Lower leg skin (tissue), 4 donors: ENCODE data around the gene CNIH2. TPM values are rescaled to one million over a fixed set of nuclear protein-coding genes. Genes with fewer than 3 reads are reported as not detected.

ENCODE experiments used
- DNase-seq, 2 donors: peaks; one replicate each; pipeline ENCODE4 v3.0.0-alpha.2; 2019; ENCODE audit warnings: low spot score in 2 of 2
- H3K4me3 ChIP-seq: fragments of 200-600 bp; sonication (generic); 2 replicates; pipeline ENCODE4 v1.5.1; 2017; ENCODE audit warnings: mild to moderate bottlenecking, low read depth; ENCODE audit not compliant: poor library complexity, severe bottlenecking
- CTCF ChIP-seq, 3 donors: fragments of 450-650 bp; IDR thresholded peaks; one replicate each; pipeline ENCODE4 v1.5.1; 2016; ENCODE audit warnings: antibody characterized with exemption in 3 of 3, mild to moderate bottlenecking in 3 of 3, moderate library complexity in 2 of 3
- POLR2A ChIP-seq, 2 donors: fragments of 450-650 bp; IDR thresholded peaks; one replicate each; pipeline ENCODE4 v1.6.1; 2016 to 2017; ENCODE audit warnings: antibody characterized with exemption in 2 of 2, mild to moderate bottlenecking in 1 of 2, moderate library complexity in 1 of 2
- WGBS, 2 donors: methylation state at CpG; one replicate each; pipeline ENCODE4 v1.1.5; 2018; 5-methylcytosine and 5-hydroxymethylcytosine counted together
- intact Hi-C: fragments of 100-400 bp; cut with DNase I; formaldehyde crosslinking; loops from one replicate; pipeline ENCODE4 v1.15.0; 2023; ENCODE audit warnings: low total_unique reads
- total RNA-seq, 4 donors: library from RNA; depleted of rRNA; stranded (reverse); fragments of >200 nt; gene quantifications; one replicate each; pipeline ENCODE4 v1.1.0, GENCODE V29; 2016

CNIH2 gene
- total RNA-seq, 4 donors from 2014 or later, result 0.42 to 3.2 TPM; not detected in 2

GRCh38 chr11:66267379-66268243 lies 10.4 kb upstream of the CNIH2 start:
- 0 to 2% methylated on average over 35 to 60 of the region's 61 CpGs for WGBS, 2 donors
- peak overlapping the region; percentile 20 for H3K4me3 ChIP-seq
- intact Hi-C loops, result no loop called here
- TF ChIP-seq POLR2A (IDR thresholded peaks at IDR 0.05) (peak in 1 of 2 donors; percentile 30), CTCF (IDR thresholded peaks at IDR 0.05) (no peak)
- peak; percentile 85 to 98 for DNase-seq

GRCh38 chr11:66268244-66268951 lies 9.6 kb upstream of the CNIH2 start, which contains the start of gene RAB1B:
RAB1B (plus strand) TSS chr11:66268639; CDS start chr11:66268680, 41 bp downstream.
- DNase-seq, result peak; percentile 100
- no peak for TF ChIP-seq CTCF (IDR thresholded peaks at IDR 0.05)
- no peak for TF ChIP-seq POLR2A (IDR thresholded peaks at IDR 0.05)
- intact Hi-C loops, result no loop called here
- WGBS, 2 donors, result 0% methylated on average over 13 to 40 of the region's 64 CpGs
- peak within 1 kb of the TSS; percentile 76 for H3K4me3 ChIP-seq

- WGBS, 2 donors, result 2% methylated on average over 29 to 32 of the region's 32 CpGs
- intact Hi-C loops, result no loop called here
- no peak for DNase-seq
- peak overlapping the region; percentile 76 for H3K4me3 ChIP-seq
- TF ChIP-seq CTCF (IDR thresholded peaks at IDR 0.05) (no peak), POLR2A (IDR thresholded peaks at IDR 0.05) (no peak)
Observed at GRCh38 chr11:66268952-66269905, 8.7 kb upstream of the CNIH2 start.

GRCh38 chr11:66271816-66272215 lies 6.2 kb upstream of the CNIH2 start:
- TF ChIP-seq CTCF (IDR thresholded peaks at IDR 0.05) (no peak), POLR2A (IDR thresholded peaks at IDR 0.05) (no peak)
- H3K4me3 ChIP-seq, result no peak overlapping the region
- no peak for DNase-seq
- intact Hi-C loops, result no loop called here
- WGBS, 2 donors, result 89 to 90% methylated on average over 7 of the region's 7 CpGs

GRCh38 chr11:66272596-66272995 lies 5.4 kb upstream of the CNIH2 start:
- TF ChIP-seq CTCF (IDR thresholded peaks at IDR 0.05), result no peak
- TF ChIP-seq POLR2A (IDR thresholded peaks at IDR 0.05), result no peak
- intact Hi-C loops, result no loop called here
- WGBS, 2 donors, result 78 to 85% methylated on average over 2 of the region's 2 CpGs
- no peak for DNase-seq
- H3K4me3 ChIP-seq, result no peak overlapping the region
